Left lung (tissue), 10 donors: ENCODE data around the gene FHIT. TPM values are rescaled to one million over a fixed set of nuclear protein-coding genes. Genes with fewer than 3 reads are reported as not detected.

Experiments used
- ATAC-seq: fragments of 200-7000 bp; cut with Tn5 transposase; one replicate; pipeline ENCODE4 v1.9.1; 2020; ENCODE audit warnings: moderate library complexity
- DNase-seq, 4 donors: peaks; one replicate each; pipeline ENCODE4 v3.0.0-alpha.2; 2013 to 2020
- H3K27ac ChIP-seq, 2 donors: fragments of 200-600 bp; sonication (generic) in 1 of 2; one replicate each; pipeline versions ENCODE4 v1.5.0 to v1.8.0; 2020 to 2021
- H3K27me3 ChIP-seq, 2 donors: fragments of 200-600 bp; sonication (generic) in 1 of 2; one replicate each; pipeline versions ENCODE4 v1.5.0 to v1.8.0; 2020 to 2021
- H3K36me3 ChIP-seq, 2 donors: fragments of 200-600 bp; sonication (generic) in 1 of 2; one replicate each; pipeline versions ENCODE4 v1.5.0 to v1.8.0; 2020 to 2021
- H3K4me1 ChIP-seq, 2 donors: fragments of 200-600 bp; one replicate each; pipeline ENCODE4 v1.8.0; 2021
- H3K4me3 ChIP-seq, 2 donors: fragments of 200-600 bp; sonication (generic) in 1 of 2; one replicate each; pipeline versions ENCODE4 v1.5.0 to v1.8.0; 2020 to 2021; ENCODE audit warnings: mild to moderate bottlenecking in 1 of 2
- H3K9me3 ChIP-seq, 2 donors: fragments of 200-600 bp; sonication (generic) in 1 of 2; one replicate each; pipeline versions ENCODE4 v1.5.0 to v1.8.0; 2020 to 2021
- intact Hi-C, 2 donors: fragments of 100-400 bp; cut with DNase I; formaldehyde crosslinking; loops; one replicate each; pipeline versions ENCODE4 v1.11.2 to v1.14.2; 2022
- polyA plus RNA-seq, 6 donors: library from polyadenylated mRNA; unstranded; fragments of 120-200 nt; gene quantifications; one replicate each; pipeline ENCODE4 v1.2.1, GENCODE V29; 2013; ENCODE audit not compliant: insufficient read length in 6 of 6
- total RNA-seq, 2 donors: library from RNA; stranded (reverse); fragmentation: NEBNext Ultra II Directional; extraction: Animal tissue kit (Norgen Biotek cat#: 25700); gene quantifications; one replicate each; pipeline ENCODE4 v1.2.1, GENCODE V29; 2021
- TF ChIP-seq, protein P1 (sequence below), 2 donors: fragments of 200-600 bp; sonication (generic) in 1 of 2; IDR thresholded peaks; one replicate each; pipeline versions ENCODE4 v1.5.0 to v1.8.0; 2021; ENCODE audit warnings: antibody characterized with exemption in 2 of 2
- donor health status: DM: no; HTN: yes; CAD: no.
- donor health status: DM: no; HTN: no; CAD: no.

The FHIT gene
- total and polyA plus RNA-seq, 8 donors: 8.5 to 16.3 (median 9.7) TPM

DNA sequence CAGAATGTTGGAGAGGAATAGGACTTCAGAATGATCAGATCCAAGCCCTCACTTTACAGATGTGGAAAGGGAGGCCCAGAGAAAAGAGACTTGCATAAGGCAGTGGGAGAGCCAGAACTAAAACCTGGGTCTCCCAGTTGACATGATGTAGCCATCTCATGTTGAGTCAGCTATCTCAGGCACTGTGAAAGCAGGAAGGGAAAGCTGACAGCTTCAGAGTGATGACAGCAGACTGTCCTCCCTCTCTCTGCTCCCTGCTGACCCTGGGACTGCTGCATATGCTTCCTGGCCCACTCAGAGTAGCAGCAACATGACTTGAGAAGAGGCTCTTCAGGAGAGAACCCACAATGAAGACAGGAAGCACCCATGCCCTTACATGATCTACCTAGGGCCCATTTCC, 14.7 kb downstream of the FHIT start:
- ATAC-seq (no peak), DNase-seq (no peak)
- TF ChIP-seq, protein P1, sequence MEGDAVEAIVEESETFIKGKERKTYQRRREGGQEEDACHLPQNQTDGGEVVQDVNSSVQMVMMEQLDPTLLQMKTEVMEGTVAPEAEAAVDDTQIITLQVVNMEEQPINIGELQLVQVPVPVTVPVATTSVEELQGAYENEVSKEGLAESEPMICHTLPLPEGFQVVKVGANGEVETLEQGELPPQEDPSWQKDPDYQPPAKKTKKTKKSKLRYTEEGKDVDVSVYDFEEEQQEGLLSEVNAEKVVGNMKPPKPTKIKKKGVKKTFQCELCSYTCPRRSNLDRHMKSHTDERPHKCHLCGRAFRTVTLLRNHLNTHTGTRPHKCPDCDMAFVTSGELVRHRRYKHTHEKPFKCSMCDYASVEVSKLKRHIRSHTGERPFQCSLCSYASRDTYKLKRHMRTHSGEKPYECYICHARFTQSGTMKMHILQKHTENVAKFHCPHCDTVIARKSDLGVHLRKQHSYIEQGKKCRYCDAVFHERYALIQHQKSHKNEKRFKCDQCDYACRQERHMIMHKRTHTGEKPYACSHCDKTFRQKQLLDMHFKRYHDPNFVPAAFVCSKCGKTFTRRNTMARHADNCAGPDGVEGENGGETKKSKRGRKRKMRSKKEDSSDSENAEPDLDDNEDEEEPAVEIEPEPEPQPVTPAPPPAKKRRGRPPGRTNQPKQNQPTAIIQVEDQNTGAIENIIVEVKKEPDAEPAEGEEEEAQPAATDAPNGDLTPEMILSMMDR (IDR thresholded peaks at IDR 0.05): no peak
- Histone ChIP-seq H3K4me1 (no peaks in the 10 kb centered on the region), H3K9me3 (no peaks in the 10 kb centered on the region), H3K27me3 (no peaks in the 10 kb centered on the region), H3K27ac (no peak overlapping the region), H3K36me3 (no peaks in the 10 kb centered on the region), H3K4me3 (no peak overlapping the region)
- intact Hi-C loops: no loop called here

GRCh38 chr3:61233746-61234145, 17.5 kb downstream of the FHIT start:
- DNase-seq (no peak), ATAC-seq (no peak)
- H3K27me3 ChIP-seq: no peaks in the 10 kb centered on the region
- no peaks in the 10 kb centered on the region for H3K36me3 ChIP-seq
- TF ChIP-seq, protein P1 (IDR thresholded peaks at IDR 0.05): no peak
- no peak overlapping the region for H3K4me3 ChIP-seq
- H3K27ac ChIP-seq: no peak overlapping the region
- no peaks in the 10 kb centered on the region for H3K9me3 ChIP-seq
- intact Hi-C loops: no loop called here
- no peaks in the 10 kb centered on the region for H3K4me1 ChIP-seq

DNA sequence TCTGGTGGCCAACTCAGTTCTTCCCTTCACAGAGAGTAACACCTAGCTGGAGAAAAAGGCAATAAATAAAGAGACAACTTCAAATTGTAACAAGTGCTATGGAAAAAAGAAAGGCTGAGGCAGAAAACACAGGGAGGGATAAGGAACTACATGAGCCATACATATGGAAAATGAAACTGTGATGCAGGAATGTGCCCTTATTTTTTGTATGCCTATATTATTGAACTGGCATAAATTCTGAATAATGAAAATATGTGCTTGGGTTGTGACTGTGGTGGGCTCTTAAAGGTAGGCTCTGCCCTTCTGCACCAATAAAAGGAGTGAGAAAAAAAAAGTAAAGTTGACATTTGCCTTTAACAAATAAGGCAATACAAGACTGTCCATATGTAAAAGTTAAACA, 19.6 kb downstream of the FHIT start:
- Histone ChIP-seq H3K36me3 (no peaks in the 10 kb centered on the region), H3K4me1 (no peaks in the 10 kb centered on the region), H3K4me3 (no peak overlapping the region), H3K27me3 (no peaks in the 10 kb centered on the region), H3K27ac (no peak overlapping the region), H3K9me3 (no peaks in the 10 kb centered on the region)
- intact Hi-C loops: no loop called here
- DNase-seq (no peak), ATAC-seq (no peak)
- TF ChIP-seq, protein P1 (IDR thresholded peaks at IDR 0.05): no peak

- no peaks in the 10 kb centered on the region for H3K4me1 ChIP-seq
- ATAC-seq (no peak), DNase-seq (peak in 2 of 4 donors; percentile 37 to 39)
- no peaks in the 10 kb centered on the region for H3K36me3 ChIP-seq
- no peaks in the 10 kb centered on the region for H3K27me3 ChIP-seq
- H3K4me3 ChIP-seq: no peak overlapping the region
- TF ChIP-seq, protein P1 (IDR thresholded peaks at IDR 0.05): no peak
- intact Hi-C loops: no loop called here
- H3K9me3 ChIP-seq: no peaks in the 10 kb centered on the region
- H3K27ac ChIP-seq: no peak overlapping the region
Measured at GRCh38 chr3:61227799-61228198, 23.5 kb downstream of the FHIT start.

DNA sequence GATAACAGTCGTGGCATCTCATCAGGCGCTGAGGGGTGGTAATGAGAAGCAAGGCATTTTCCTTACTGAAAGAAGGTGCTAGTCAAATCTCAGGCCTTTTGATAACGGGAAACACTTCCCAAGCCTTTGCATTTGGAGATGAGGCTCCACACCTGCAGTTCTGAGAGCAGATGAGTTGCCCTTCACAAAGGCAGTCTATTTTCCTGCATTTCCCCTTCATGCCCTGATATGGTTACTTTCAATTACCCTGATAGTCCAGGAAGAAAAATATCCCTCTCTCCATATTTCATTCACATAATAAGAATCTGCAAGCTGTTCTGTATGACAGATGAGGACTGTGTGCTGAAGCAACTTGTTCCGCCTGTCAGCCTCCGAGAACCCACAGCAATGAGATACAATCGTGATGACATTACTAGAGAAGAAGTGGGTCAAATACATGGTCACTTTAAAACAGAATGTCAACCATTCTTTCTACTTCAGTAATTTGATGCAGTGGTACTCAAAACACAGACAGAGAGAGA, 25.0 kb downstream of the FHIT start:
- no peak for DNase-seq
- Histone ChIP-seq H3K4me1 (no peaks in the 10 kb centered on the region), H3K36me3 (no peaks in the 10 kb centered on the region), H3K9me3 (no peaks in the 10 kb centered on the region), H3K27ac (no peak overlapping the region), H3K27me3 (no peaks in the 10 kb centered on the region), H3K4me3 (no peak overlapping the region)
- intact Hi-C loops: no loop called here
- TF ChIP-seq, protein P1 (IDR thresholded peaks at IDR 0.05): no peak
- ATAC-seq: no peak
